SK-N-MC (cell line): ENCODE results near the gene RIMBP2.
"Not testable (repeated sequence)": the region's sequence is repeated elsewhere in the genome, so short reads cannot be mapped to it uniquely, and the experiment has no call there.

Experiments
- EZH2 ChIP-seq: fragments of 200-600 bp; sonication (generic); IDR thresholded peaks from one replicate; pipeline ENCODE4 v1.6.1; 2017; ENCODE audit warnings: antibody characterized with exemption
- FOXP2 ChIP-seq: optimal IDR thresholded peaks from 2 replicates; pipeline ENCODE3; 2011; ENCODE audit warnings: mild to moderate bottlenecking, moderate library complexity; ENCODE audit not compliant: insufficient read depth; ENCODE audit errors: extremely low read length, control extremely low read depth
- POLR2AphosphoS5 ChIP-seq: IDR thresholded peaks from 2 replicates; pipeline ENCODE4 v1.6.1; 2012; ENCODE audit warnings: mild to moderate bottlenecking, low read depth, low read length, borderline replicate concordance

DNA sequence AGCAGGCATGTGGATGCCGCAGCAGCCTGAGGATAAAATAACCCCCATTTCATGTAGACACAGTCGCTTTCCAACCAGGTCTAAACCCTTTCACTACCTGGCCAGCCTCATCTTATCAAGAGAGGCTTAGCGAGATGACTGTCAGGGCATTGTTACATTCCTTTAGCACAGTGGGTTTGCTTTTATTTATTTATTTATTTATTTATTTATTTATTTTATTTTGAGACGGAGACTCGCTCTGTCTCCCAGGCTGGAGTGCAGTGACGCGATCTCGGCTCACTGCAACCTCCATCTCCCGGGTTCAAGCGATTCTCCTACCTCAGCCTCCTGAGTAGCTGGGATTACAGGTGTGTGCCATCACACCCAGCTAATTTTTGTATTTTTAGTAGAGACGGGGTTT is 35.9 kb upstream of the RIMBP2 start:
- TF ChIP-seq POLR2AphosphoS5, EZH2, FOXP2: not testable (repeated sequence)
